K562 (cell line): ENCODE results near the gene DLGAP1. TPM values are rescaled to one million over a fixed set of nuclear protein-coding genes. Genes with fewer than 3 reads are reported as not detected.
A peak's percentile ranks its signal among the peaks of the same experiment; 100 is the strongest.

ENCODE experiments used
- CGGBP1 ChIP-seq: fragments of 250-450 bp; sonication (Bioruptor Pico); IDR thresholded peaks from 2 replicates; pipeline ENCODE4 v1.9.0; 2021; ENCODE audit warnings: mild to moderate bottlenecking
- CHD1 ChIP-seq: fragments of 200-600 bp; sonication (generic); IDR thresholded peaks from one replicate; pipeline ENCODE4 v1.6.1; 2012; ENCODE audit warnings: mild to moderate bottlenecking, moderate library complexity, low read length, inconsistent platforms
- DACH1 ChIP-seq: fragments of 450-650 bp; IDR thresholded peaks from 2 replicates; pipeline ENCODE4 v1.6.1; 2018; ENCODE audit not compliant: partially characterized antibody
- E2F6 ChIP-seq, 2 experiments: IDR thresholded peaks; 2 replicates each; pipeline ENCODE4 v1.6.1; 2011; ENCODE audit warnings: borderline replicate concordance in 1 of 2, control low read depth in 1 of 2, low read depth in 1 of 2, low read length in 1 of 2, mild to moderate bottlenecking in 1 of 2, mixed read lengths in 1 of 2, moderate library complexity in 1 of 2; ENCODE audit not compliant: insufficient read depth in 1 of 2, insufficient read length in 1 of 2, poor library complexity in 1 of 2, severe bottlenecking in 1 of 2; ENCODE audit errors: extremely low read depth in 1 of 2
- ELF4 ChIP-seq: fragments of 450-650 bp; formaldehyde crosslinking; IDR thresholded peaks from 2 replicates; pipeline ENCODE4 v1.4.0; 2022; ENCODE audit warnings: missing genetic modification characterization
- GTF2F1 ChIP-seq: IDR thresholded peaks from 2 replicates; pipeline ENCODE4 v1.6.1; 2011; ENCODE audit warnings: low read depth, low read length, improper control_type of control experiment
- ILK ChIP-seq: fragments of 450-650 bp; IDR thresholded peaks from 2 replicates; pipeline ENCODE4 v1.6.1; 2016; ENCODE audit warnings: missing genetic modification characterization, low read depth, mild to moderate bottlenecking, missing compliant biosample characterization, moderate library complexity, borderline replicate concordance
- IRF2 ChIP-seq: sonication (generic); formaldehyde crosslinking; IDR thresholded peaks from 2 replicates; pipeline ENCODE4 v1.8.1; 2022; ENCODE audit warnings: mild to moderate bottlenecking, missing genetic modification reagents
- KDM5B ChIP-seq: fragments of 200-600 bp; sonication (generic); IDR thresholded peaks from 2 replicates; pipeline ENCODE4 v1.6.1; 2012; ENCODE audit warnings: low read depth, mild to moderate bottlenecking, moderate library complexity, low read length, control low read depth, inconsistent platforms; ENCODE audit not compliant: insufficient replicate concordance
- MBD2 ChIP-seq: sonication (generic); IDR thresholded peaks from 2 replicates; pipeline ENCODE4 v1.6.1; 2016; ENCODE audit warnings: low read depth, borderline replicate concordance
- MCM2 ChIP-seq: fragments of 450-650 bp; IDR thresholded peaks from 2 replicates; pipeline ENCODE4 v1.6.1; 2017; ENCODE audit warnings: low read depth, mild to moderate bottlenecking
- MECOM ChIP-seq: fragments of 250-450 bp; sonication (Bioruptor Pico); IDR thresholded peaks from 2 replicates; pipeline ENCODE4 v1.8.0; 2022; ENCODE audit warnings: inconsistent platforms
- NEUROD1 ChIP-seq: fragments of 150-350 bp; IDR thresholded peaks from 2 replicates; pipeline ENCODE4 v1.6.1; 2014; ENCODE audit warnings: borderline replicate concordance, low read length, low read depth; ENCODE audit not compliant: partially characterized antibody
- POLR3G ChIP-seq: IDR thresholded peaks from 2 replicates; pipeline ENCODE4 v1.6.1; 2011; ENCODE audit not compliant: insufficient read length, insufficient replicate concordance; ENCODE audit errors: extremely low read depth
- RBFOX2 ChIP-seq: fragments of 200-400 bp; formaldehyde crosslinking; IDR thresholded peaks from 2 replicates; pipeline ENCODE4 v1.6.1; 2017; ENCODE audit warnings: low read depth, mild to moderate bottlenecking, low read length, moderate library complexity
- SAP30 ChIP-seq: fragments of 200-600 bp; sonication (generic); IDR thresholded peaks from 2 replicates; pipeline ENCODE4 v1.6.1; 2012; ENCODE audit warnings: borderline replicate concordance, low read depth, mild to moderate bottlenecking, moderate library complexity, low read length, control low read depth, inconsistent platforms; ENCODE audit not compliant: insufficient read depth, poor library complexity, severe bottlenecking
- TAL1 ChIP-seq: fragments of 450-650 bp; IDR thresholded peaks from 2 replicates; pipeline ENCODE4 v1.6.1; 2016; ENCODE audit warnings: mild to moderate bottlenecking
- TEAD1 ChIP-seq, 2 experiments: fragments of 450-650 bp in 1 of 2; sonication (generic) in 1 of 2; formaldehyde crosslinking; IDR thresholded peaks; 2 replicates each; pipeline versions ENCODE4 v1.4.0 to v1.8.0; 2020 to 2022; ENCODE audit warnings: mild to moderate bottlenecking in 2 of 2, missing genetic modification reagents in 1 of 2
- TGIF2 ChIP-seq: sonication (generic); formaldehyde crosslinking; IDR thresholded peaks from 2 replicates; pipeline ENCODE4 v1.8.1; 2022; ENCODE audit warnings: mild to moderate bottlenecking, missing genetic modification reagents, moderate library complexity
- ZBTB33 ChIP-seq: sonication (generic); formaldehyde crosslinking; IDR thresholded peaks from 2 replicates; pipeline ENCODE4 v1.8.1; 2023; ENCODE audit warnings: mild to moderate bottlenecking, missing genetic modification reagents
- ZNF12 ChIP-seq: sonication (generic); formaldehyde crosslinking; IDR thresholded peaks from 2 replicates; pipeline ENCODE4 v1.4.0; 2020; ENCODE audit warnings: mild to moderate bottlenecking, missing genetic modification reagents
- ZNF23 ChIP-seq: fragments of 250-450 bp; sonication (Bioruptor Pico); IDR thresholded peaks from 2 replicates; pipeline ENCODE4 v1.4.0; 2020; ENCODE audit warnings: mild to moderate bottlenecking
- ZNF431 ChIP-seq: sonication (generic); formaldehyde crosslinking; IDR thresholded peaks from 2 replicates; pipeline ENCODE4 v1.8.0; 2022; ENCODE audit warnings: mild to moderate bottlenecking, missing genetic modification reagents
- polyA plus RNA-seq, 8 experiments: library from polyadenylated mRNA; depleted of rRNA in 4 of 8; stranded (reverse) in 5 of 8; unstranded in 3 of 8; fragments of >200 nt; fragmentation: Nextera tagmentation in 2 of 8; fragmentation: Illumina TruSeq in 1 of 8; extraction: Ambion mirVana in 2 of 8; extraction: Trizol in 1 of 8; gene quantifications; 2 replicates each; pipeline versions ENCODE4 v1.2.1 to v1.2.3, GENCODE V29; 2011 to 2014; ENCODE audit warnings: inconsistent platforms in 1 of 8, missing spikeins in 1 of 8
- total RNA-seq, 7 experiments: library from RNA; depleted of rRNA in 6 of 7; stranded (reverse); fragments of >200 nt in 6 of 7; fragmentation: Illumina TruSeq in 2 of 7; extraction: Trizol in 2 of 7; gene quantifications; 2 replicates each; pipeline versions ENCODE4 v1.2.1 to v1.2.3, GENCODE V29; 2011 to 2021; ENCODE audit warnings: low replicate concordance in 1 of 7
- TF ChIP-seq, protein P1 (sequence below): sonication (generic); formaldehyde crosslinking; IDR thresholded peaks from 2 replicates; pipeline ENCODE4 v1.9.0; 2022; ENCODE audit warnings: mild to moderate bottlenecking, missing genetic modification reagents

DLGAP1 gene
- total and polyA plus RNA-seq, 9 of the 15 experiments (the other 6 are each of a cell fraction or from before 2014, with no cell fraction given), result 0.04 to 0.22 (median 0.08) TPM

GRCh38 chr18:3453540-3454364 is 1001.4 kb downstream of the DLGAP1 start (continued):
- TF ChIP-seq GTF2F1 (no peak), TEAD1 (CRISPR knock-in tag; IDR thresholded peaks at IDR 0.05) (peak; percentile 5 to 74; a peak in 1 of 4 replicates), DACH1 (no peak), NEUROD1 (no peak), MECOM (CRISPR knock-in tag) (no peak), ZNF12 (CRISPR knock-in tag) (0 out of 2 replicates have a peak, but pooled peaks have one; percentile 41), TAL1 (no peak), MCM2 (no peak), ELF4 (CRISPR knock-in tag) (no peak), TGIF2 (peak; percentile 44; the same call in 1 of the 2 replicates), ILK (no peak), CHD1 (peak; percentile 76), MBD2 (no peak), ZNF23 (CRISPR knock-in tag) (no peak), ZNF431 (CRISPR knock-in tag) (no peak), ZBTB33 (CRISPR knock-in tag) (0 out of 2 replicates have a peak, but pooled peaks have one; percentile 6), CGGBP1 (CRISPR knock-in tag) (no peak), POLR3G (no peak), IRF2 (no peak), SAP30 (peak; percentile 78), RBFOX2 (no peak), KDM5B (peak; percentile 30), E2F6 (IDR thresholded peaks at IDR 0.05; ENCODE audit: borderline replicate concordance in 1 of 2, extremely low read depth in 1 of 2, insufficient read depth in 1 of 2, insufficient read length in 1 of 2, low read depth in 1 of 2, low read length in 1 of 2, poor library complexity in 1 of 2, severe bottlenecking in 1 of 2) (no peak)
- TF ChIP-seq, protein P1, sequence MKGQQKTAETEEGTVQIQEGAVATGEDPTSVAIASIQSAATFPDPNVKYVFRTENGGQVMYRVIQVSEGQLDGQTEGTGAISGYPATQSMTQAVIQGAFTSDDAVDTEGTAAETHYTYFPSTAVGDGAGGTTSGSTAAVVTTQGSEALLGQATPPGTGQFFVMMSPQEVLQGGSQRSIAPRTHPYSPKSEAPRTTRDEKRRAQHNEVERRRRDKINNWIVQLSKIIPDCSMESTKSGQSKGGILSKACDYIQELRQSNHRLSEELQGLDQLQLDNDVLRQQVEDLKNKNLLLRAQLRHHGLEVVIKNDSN (CRISPR knock-in tag), result no peak; the same call in 1 of the 2 replicates
